Glomerular visceral epithelial cell (primary cell): ENCODE data around the gene NAE1.

Experiments used
- DNase-seq: peaks from one replicate; pipeline ENCODE4 v3.0.0-alpha.2; 2016; ENCODE audit errors: extremely low spot score

NAE1 gene

GRCh38 chr16:66850115-66850815, 19.5 kb upstream of the NAE1 start:
- DNase-seq: no peak

- DNase-seq: no peak
Measured at GRCh38 chr16:66849549-66849948, 18.8 kb upstream of the NAE1 start.

GRCh38 chr16:66849021-66849420, 18.2 kb upstream of the NAE1 start:
- no peak for DNase-seq

GRCh38 chr16:66848172-66848571, 17.4 kb upstream of the NAE1 start:
- no peak for DNase-seq

GRCh38 chr16:66847533-66848067, 16.8 kb upstream of the NAE1 start:
- DNase-seq: no peak

GRCh38 chr16:66846831-66847230, 16.1 kb upstream of the NAE1 start:
- no peak for DNase-seq

GRCh38 chr16:66846266-66846665, 15.5 kb upstream of the NAE1 start:
- DNase-seq: no peak

GRCh38 chr16:66845791-66846221, 15.0 kb upstream of the NAE1 start:
- DNase-seq: no peak

GRCh38 chr16:66845080-66845410, 14.3 kb upstream of the NAE1 start:
- no peak for DNase-seq

GRCh38 chr16:66844342-66845079, 13.7 kb upstream of the NAE1 start, which contains the start of gene CA7:
Gene CA7, plus strand, starts transcription at chr16:66844414. Its CDS starts 74 bp downstream, at chr16:66844488.
- DNase-seq: no peak

GRCh38 chr16:66844009-66844341, 13.2 kb upstream of the NAE1 start:
- no peak for DNase-seq

GRCh38 chr16:66843191-66843590, 12.4 kb upstream of the NAE1 start:
- no peak for DNase-seq

GRCh38 chr16:66842765-66843164, 12.0 kb upstream of the NAE1 start:
- no peak for DNase-seq

- no peak for DNase-seq
Measured at GRCh38 chr16:66841366-66841765, 10.6 kb upstream of the NAE1 start.

GRCh38 chr16:66840883-66841282, 10.1 kb upstream of the NAE1 start:
- DNase-seq: no peak

- no peak for DNase-seq
Measured at GRCh38 chr16:66834746-66835145, 4.0 kb upstream of the NAE1 start.

- no peak for DNase-seq
Measured at GRCh38 chr16:66832661-66833305, 2.0 kb upstream of the NAE1 start.

- DNase-seq: no peak
Measured at GRCh38 chr16:66832190-66832589, 1.4 kb upstream of the NAE1 start.

- DNase-seq: no peak
Measured at GRCh38 chr16:66824006-66824405, 6.8 kb downstream of the NAE1 start.

- DNase-seq: no peak
Measured at GRCh38 chr16:66814734-66815133, 16.0 kb downstream of the NAE1 start.

- DNase-seq: no peak
Measured at GRCh38 chr16:66811043-66811442, 19.7 kb downstream of the NAE1 start.

- DNase-seq: no peak
Measured at GRCh38 chr16:66810391-66810790, 20.4 kb downstream of the NAE1 start.

- DNase-seq: no peak
Measured at GRCh38 chr16:66809765-66810164, 21.0 kb downstream of the NAE1 start.
